A549 treated with GW870086 at 1 μM for 4 hours (cell line): ENCODE results near the gene GPR83. TPM values are rescaled to one million over a fixed set of nuclear protein-coding genes. Genes with fewer than 3 reads are reported as not detected.

Experiments
- total RNA-seq: library from RNA; stranded (reverse); fragments of 200-300 nt; extraction: Qiagen RNA extraction; gene quantifications from 5 replicates; pipeline ENCODE4 v1.2.3, GENCODE V29; 2022; ENCODE audit warnings: low read depth

Gene GPR83
- 0.05 to 0.09 TPM (median 0.06 TPM) in 3 of 5 replicates, not detected in the others for total RNA-seq

DNA sequence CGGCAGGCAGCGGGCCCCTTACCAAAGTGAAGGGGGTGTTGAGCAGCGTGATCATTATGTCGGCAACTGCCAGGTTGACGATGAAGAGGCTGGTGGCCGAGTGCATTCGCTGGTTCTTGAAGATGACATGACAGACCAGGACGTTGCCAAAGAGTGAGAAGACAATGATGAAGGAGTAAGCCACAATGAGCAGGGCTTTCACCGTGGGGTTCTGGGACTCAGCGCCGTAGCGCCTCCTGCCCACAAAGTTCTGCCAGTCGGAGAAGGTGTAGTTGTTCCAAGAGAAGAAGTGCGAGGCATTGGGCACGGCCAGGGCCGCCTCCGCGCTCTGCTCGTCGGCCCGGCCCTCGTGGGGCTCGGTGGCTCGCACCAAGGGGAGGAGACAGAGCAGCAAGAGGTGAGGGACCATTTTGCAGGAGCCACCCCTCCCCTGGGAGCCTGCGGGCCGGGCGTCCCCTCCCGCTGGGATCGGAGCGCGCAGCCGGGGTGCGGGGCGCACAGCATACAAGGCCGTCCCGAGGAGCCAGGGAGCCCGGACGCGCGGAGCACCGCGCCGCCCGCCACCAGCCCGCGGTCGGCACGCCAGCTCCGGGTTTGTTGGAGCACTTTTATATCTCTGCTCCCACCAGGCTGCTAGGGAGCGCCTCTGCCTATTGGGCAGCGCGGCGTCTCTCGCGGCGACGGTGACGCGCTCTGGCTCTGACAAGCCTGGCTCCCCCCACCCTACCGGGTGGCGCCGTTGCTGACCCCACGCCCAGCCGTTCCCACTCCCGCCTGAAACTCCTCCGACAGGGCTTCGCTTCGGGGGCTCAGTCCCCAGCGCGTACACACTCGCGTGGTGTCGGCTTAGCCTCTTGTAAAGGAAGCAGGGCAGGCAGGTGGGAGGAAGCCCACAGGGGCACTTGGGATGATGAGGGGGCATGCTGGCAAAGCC, at the start of gene GPR83:
Gene GPR83 (minus strand): TSS at position 581 of the 934 bp plus-strand sequence. CDS start 172 bp downstream, at position 409.

Other genes starting within 250 kb of the GPR83 start
- gene IZUMO1R, start 96.8 kb downstream of the GPR83 start, total RNA-seq: not detected in 5 replicates
- 13.1 to 17.3 TPM (median 16.5 TPM) in 5 replicates for gene MRE11, start 92.4 kb upstream of the GPR83 start, total RNA-seq
- 3.3 to 8.0 TPM (median 7.4 TPM) in 5 replicates for gene ANKRD49, start 92.6 kb upstream of the GPR83 start, total RNA-seq
- gene C11orf97, start 111.0 kb upstream of the GPR83 start, total RNA-seq: not detected in 5 replicates
- 2.1 to 2.8 TPM (median 2.6 TPM) in 5 replicates for gene FUT4, start 142.5 kb upstream of the GPR83 start, total RNA-seq
- gene PIWIL4, start 165.9 kb upstream of the GPR83 start, total RNA-seq: 0.13 to 0.39 TPM (median 0.19 TPM) in 5 replicates